HG03045 (cell line): Measurements from ENCODE around the gene PDE4D.

ENCODE experiments used
- ATAC-seq: cut with Tn5 transposase; IDR thresholded peaks from one replicate; pipeline ENCODE4 v1.9.1; 2021; ENCODE audit warnings: mild to moderate bottlenecking, moderate library complexity; ENCODE audit not compliant: unreplicated experiment

PDE4D gene

DNA sequence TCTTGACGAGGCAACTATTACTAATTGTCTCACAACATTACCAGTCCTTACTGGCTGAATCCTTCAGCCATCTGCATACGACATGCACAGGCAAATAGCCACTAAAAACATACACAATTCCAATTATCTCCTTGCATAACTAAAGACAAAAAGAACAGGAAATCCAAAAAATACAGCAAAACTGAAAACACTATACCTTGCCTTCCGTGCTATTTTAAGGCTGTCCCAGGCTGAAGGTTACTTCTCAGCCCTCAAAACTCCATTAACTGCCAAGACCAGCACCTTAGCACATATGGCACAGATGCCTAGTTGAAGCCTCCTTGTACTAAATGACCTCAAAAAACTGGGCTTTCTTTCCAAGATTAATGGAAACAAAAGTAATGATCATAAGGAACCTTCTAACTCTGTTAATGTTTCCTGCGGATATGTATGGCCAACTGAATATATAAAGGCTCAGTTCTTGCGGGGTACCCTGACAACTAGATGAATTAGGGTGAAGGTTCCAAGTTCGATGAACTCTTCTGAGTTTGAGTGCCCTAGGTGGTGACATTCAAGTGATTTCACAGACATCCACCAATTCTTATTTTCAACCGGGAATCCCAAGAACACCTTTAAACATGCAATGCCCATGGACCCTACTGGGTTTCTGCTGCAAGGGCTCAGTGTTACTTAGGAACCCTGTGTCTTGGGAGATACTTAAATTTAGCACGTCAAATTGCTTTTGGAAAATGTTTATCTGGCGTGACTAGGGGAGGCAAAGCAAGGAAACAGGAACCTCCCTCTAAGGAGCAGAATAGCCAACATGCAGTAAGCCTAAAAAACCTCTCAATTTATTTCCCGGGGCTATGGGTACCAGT lies 855.4 kb downstream of the PDE4D start:
- no peak for ATAC-seq

DNA sequence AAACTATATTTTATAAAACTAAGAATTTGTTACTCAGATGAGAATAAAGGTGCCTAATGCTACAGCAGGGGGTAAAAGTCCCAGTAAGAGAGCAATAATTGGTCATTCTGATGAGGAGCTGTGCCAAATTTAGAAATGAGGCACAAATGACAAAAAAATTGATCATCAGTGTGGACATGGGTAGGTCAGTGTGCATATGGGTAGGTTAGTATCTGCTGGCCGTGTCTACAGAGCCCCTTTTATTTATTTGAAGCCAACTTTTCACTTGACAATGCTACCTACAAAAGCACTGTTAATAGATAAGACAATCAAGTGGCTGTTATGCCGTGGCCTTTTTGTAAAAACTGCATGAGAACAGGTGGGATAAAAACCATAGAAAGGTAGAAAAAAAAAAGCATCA lies 856.1 kb downstream of the PDE4D start:
- no peak for ATAC-seq

DNA sequence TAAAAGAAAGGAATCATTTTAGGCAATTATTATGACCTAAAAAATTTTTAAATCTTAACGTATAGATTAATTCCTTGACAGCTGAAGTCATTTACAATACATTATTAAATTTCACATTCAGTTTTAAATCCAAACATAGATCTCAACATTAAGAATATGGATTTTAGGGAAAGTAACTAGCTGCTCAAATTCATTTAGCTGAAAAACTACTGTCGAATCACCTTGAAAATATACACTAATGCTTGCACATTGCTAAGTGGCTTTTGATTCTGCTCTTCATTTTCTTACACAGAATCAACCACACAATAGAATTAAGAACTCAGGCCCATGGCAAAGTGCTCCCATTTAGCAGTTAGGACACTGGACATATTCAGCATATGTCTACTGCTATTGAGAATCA lies 856.5 kb downstream of the PDE4D start:
- ATAC-seq: no peak

DNA sequence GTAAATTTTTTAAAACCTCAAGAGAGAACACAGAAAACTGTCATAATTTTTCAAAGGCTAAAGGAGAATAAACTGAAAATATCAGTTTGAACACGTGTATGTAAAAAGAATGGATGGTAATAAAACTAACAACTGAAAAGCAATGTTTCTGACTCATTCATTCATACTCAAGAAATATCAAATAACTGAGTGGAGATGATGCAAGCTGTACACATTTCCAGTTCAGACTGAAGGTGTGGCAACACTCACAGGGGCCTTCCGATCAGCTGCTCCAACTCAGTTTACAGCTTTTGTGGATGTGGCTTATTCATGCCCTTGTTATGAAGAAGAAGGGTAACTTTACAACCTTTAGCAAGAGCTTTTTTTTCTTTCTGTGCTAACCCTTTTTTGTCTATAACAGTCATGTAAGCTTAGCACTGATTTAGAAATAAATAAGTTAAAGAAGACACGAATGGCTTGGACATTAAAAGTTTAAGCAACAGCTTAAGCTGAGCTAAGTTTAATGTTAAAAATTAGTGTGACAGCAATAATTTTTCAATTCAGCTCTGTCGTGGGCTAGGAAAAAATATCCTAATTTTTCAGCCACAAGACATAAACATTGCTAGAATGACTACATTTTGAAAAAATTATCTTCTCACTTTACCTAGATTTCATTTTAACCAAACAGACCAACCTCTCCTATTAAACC lies 857.1 kb downstream of the PDE4D start:
- no peak for ATAC-seq

DNA sequence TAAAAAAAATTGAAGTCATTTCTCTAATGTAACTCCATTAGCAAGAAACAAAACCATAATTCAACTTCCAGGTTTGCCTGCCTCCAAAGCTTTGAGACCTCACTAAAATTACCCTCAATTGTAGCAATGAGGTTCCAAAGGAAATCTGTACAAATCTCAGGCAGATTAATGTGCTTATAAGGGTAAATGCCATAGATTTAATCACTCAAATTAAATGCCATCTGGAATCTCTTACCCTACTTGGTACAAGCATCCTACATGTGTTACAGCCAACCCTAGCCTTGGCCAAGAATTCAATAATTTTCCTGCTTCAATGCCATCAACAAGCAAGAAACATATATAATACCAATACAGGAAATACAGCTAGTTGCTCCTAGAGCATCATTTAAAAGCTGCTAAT lies 857.8 kb downstream of the PDE4D start:
- ATAC-seq: no peak

DNA sequence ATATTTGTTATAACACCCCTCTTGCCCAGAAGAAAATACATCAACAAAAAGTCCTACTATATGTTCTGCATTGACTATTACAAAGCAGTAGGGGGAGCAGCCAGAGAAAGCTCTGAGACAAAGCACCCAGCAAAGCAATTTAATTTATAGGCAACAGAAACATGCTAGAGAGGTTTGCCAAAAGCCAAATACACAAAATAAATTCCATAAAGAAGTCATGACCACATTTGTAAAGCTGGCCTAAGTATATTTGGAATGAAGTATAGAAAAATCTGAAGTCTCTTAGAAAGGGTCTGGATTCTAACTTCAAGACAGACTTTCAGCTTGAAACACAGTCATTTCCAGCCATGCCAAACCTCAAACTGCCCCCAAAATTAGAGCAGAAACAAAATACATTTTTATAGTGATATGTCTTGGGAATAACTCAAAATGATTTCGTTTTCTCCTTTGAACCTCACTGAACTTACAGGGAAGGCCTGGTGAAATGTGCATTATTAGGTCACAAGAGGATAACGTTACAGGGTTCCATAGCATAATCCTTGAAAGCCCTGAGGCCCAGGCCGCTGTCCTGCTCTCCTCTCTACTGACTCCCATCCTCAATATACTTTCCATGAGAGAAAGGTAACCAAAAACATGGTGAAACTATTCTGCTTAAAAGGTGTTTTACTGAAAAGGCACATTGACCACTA lies 858.9 kb downstream of the PDE4D start:
- no peak for ATAC-seq

DNA sequence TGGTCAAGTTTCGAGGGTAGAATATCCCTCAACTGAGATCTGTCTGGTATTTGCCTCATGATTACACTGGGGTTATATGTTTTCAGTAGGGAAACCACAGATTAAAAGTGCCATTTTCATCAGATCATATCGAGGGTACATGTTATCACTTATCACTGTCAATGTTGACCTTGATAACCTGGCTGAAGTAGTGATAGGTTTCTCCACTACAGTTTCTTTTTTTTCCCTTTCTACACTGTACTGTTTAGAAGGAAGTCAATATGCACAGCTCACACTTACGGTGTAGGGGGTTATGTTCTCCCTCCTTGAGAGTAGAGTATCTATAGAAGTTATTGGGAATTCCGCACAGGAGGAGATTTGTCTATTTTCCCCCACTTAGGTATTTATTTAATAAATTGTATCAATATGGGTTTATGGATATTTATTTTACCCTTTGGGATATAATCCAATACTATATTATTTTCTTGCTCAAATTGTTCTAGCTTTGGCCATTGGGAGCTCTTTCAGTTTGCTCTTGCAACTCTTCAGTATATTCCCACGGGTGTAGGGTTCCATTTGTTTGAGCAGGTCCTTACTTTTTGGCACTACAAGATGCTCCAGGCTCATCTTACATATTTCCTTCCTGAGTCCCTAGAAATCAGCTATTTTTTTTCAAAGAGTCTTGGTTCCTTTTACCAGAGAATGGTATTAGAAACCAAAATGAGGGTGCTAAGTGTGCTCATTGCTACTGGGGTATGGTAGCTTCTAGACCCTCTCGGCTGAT lies 866.2 kb downstream of the PDE4D start:
- ATAC-seq: no peak

DNA sequence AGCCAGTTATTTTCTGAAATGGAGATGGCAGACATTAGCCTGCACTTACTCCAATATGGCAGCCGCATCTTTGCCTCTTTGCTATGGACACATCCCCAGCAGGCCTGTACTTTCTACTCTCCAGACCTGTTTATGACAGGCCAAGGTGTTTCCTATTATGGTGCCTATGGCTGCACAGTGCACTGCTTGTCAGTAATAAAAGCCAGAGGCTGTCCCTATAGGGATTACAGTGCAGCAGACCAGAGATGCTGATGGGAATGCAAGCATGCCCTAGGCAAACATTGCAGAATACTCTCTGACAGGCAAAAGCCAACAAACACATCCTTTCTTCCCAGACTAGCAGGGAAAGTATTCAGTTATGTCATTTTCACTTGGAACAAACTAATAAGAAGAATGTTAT lies 867.8 kb downstream of the PDE4D start:
- no peak for ATAC-seq

DNA sequence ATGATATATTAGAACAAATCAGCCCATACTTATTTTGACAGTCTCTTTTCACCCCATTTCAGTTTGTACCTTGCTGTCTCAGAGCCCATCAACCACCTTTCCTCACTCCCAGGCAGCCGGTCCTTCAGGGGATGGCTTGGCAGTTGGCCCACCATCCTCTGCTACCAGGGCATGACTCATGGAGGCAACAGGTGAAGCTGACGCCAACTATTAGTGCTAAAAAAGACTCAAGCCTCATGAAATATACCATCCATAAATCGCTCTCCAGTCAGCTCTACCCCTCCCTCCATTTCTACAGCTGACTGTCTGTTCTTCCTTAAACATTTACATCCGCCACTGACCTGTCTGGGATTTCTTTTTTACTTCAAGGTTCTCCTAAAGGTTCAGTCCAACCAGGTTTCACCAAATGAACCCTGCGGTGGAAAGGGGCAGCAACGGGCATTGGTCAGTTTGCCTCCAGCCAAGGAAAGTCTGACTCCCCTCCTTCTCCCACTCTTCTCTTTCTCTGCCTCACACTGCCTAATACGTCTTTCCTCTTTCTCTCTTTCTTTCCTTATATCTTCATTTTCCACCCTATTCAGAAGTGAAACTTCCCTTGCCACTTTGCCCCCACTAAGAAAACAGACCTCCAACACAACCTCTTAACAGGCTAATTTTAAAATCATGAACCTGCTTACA lies 871.5 kb downstream of the PDE4D start:
- ATAC-seq: no peak

DNA sequence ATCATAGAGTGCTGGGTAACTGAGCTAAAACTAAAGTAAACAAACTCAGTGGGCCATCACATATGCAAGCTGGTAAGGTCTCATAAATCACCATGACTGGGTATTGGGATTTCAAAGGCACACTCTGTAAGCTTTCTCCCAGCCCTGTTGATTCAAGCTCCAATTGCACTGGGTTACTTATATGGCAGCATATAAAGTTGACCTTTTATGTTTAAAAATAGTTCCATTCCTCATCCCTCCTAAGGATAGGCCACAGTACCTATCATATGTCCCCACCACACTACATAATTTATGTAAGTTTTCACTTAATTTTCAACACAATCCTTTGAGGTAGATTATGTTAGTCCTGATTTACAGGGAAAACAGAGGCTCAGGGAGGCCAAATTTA lies 872.2 kb downstream of the PDE4D start:
- ATAC-seq: no peak

DNA sequence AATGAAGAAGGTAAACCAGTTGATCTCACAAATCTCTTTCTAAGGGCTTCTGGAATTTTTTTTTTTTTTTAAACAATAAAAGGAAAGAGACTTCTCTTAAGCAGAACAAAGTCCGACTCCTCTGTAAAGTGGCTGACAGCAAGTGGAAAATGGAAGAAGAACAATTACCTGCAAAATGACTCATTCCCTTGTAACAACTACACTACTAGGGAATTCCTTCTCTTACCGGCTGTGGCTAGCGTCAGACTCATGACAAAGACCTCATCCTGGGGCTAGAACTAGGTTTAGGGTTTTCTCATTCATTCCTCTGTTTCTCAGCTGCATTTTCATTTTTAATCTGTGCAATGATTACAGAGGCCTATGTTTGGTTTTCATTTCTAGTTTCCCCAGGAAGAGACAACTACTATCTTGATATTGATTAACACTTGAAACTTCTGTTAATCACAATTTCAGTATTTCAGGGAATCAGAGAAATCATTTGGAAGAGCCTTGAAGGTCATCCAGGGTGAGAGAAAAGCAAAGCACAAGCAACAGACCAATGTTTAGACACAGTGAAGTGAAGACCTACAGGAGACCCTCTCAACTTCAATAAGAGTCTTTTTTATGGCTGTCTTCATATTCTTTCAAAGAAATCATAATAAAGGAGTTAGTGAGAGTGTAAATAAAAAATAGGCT lies 872.8 kb downstream of the PDE4D start:
- ATAC-seq: no peak

DNA sequence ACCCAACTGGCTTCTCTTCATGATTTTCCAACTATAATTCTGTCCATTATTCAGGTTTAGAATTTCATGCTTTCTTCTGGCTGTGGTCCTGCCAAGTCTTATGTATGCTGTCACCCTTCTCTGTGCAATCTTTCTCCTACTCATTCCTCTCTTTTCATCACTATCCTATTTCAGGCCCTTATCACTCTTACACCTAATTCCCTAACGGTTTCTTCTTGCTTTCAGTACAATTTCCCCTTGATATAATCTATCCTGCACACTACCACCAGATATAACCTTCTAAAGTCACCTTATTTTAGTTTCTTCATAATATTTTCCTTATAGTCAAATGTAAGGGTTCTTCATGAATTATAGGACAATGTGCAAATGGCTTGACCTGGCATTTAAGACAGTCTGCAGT lies 874.4 kb downstream of the PDE4D start:
- ATAC-seq: no peak

DNA sequence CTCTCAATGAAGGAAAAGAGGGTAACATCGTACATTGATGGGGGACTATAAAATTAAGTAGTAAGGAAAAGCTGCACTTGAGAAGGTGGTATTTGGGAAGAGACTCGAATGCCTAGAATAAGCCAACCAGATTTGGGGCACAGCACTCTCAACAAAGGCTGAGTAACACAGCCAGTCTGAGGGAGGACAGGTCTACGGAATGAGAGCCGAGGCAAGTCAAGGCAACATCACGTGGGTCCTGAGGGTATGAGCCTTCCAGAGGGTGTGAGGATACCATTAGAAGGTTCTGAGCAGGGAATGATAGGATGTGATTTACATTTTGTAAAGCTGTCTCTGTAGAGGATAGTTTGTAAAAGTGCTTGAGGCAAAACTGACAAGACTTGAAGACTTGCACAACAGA lies 876.6 kb downstream of the PDE4D start:
- ATAC-seq: no peak

DNA sequence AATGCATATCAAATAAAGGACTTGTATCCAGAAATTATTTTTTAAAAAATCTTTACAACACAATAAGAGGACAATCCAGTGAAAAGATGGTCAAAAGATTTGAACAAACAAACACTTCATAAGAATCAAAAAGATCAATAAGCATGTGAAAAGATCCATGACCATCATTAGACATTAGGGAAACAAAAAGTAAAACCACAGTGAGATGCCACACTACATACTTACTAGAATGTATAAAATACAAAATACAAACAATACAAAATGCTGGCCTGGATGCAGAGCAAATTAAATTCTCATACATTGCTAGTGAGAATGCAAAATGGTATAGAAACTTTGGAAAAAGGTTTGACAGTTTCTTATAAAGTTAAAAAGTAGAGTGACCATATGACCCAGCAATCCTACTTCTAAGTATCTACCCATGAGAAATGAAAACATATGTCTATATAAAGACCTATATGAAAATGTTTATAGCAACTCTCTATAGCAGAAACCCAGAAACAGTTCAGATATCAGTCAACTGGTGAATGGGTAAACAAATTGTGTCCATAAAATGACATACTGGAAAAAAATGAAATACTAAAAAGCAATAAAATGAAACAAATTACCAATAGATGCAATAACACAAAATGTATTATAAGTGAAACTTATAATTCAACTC lies 884.6 kb downstream of the PDE4D start:
- no peak for ATAC-seq

DNA sequence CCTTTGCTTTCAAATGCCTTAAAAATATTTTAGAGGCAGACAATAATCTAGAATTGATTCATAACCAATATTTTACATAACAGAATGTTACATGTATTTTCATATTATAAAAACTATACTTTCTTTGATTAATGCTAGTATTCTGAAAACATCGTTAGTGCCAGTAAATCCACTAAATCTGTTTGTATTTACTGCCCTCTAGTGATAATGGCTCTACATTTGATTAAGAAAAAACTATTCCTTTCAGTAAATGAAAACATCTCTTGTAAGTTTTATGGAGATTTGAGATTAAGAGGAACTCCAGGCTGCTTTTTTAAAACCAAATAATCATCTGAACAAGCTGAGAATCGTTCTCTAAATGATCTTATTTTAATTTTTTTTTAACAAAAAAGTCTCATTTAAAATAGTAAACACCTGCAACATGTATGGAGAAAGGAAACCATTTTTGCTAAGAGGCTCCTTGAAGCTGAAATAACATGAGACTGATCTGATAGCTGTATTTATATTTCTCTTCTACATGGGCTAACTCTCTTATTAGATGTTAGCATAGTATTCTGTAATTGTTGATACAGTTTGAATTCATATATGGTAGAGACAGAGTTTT lies 886.0 kb downstream of the PDE4D start:
- no peak for ATAC-seq

DNA sequence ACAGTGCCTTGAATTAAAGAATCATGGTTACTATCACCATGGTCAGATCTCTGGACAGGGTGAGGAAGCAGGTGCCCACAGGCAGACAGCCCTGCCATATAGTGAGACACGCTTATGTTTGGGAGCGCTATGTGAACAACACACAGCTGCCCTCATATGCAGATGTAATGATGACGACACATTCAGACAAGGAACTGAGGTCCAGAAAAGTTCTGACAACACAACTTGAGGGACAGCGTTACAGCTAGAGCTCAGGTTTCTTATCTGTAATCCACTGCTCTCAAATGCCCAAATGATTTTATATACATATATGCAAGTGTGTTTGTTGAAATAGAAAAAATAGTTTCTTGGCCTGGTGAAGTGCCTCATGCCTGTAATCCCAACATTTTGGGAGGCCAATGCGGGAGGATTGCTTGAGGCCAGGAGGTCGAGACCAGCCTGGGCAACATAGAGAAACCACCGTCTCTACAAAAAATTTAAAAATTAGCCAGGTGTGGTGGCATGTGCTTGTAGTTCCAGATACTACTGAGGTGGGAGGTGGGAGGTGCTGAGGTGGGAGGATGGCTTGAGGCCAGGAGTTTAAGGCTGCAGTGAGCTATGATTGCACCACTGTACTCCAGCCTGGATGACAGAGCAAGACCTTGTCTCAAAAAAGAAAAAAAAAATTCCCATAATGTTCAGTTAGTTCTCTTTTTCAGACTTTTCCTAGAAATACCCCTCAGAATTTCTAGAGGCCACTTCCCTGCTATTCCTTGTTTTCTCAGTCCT lies 887.4 kb downstream of the PDE4D start:
- no peak for ATAC-seq

DNA sequence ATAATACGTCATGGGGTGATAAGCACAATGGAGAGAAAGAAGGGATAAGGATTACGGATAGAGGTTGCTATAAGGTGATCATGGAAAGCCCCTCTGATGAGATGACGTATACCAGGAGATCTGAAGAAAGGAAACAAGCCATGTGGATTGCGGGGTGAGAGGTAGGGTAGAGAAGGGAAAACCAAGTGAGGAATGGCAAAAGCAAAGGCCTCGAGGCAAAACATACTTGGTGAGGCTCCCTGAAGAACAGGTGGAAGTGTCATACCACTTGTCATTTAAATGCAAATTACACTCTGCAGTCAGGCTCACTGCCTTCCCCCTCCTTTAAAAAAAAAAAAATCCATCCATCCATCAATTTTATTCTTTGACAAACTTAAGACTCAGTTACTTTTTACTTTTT lies 889.9 kb downstream of the PDE4D start:
- ATAC-seq: no peak

DNA sequence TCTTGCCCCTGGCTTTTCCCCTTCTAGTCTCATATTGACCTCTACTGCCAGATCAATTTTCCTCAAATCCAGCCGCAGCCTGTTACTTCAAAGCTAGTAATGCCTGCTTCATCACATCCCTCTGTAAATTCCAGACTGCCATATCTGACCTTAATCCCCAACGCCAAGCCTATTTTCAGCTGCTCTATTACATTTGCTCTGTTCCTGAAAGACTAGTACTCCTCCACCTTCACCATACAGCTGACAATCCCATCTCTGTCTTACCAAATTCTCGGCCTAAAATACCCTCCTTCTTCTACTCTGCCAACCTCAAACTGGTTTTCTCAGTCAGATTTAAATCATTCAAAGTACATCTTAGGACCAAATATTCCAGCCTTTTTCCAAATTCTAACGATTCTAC lies 890.4 kb downstream of the PDE4D start:
- no peak for ATAC-seq
